ENCODE results near the gene TBX10. TPM values are rescaled to one million over a fixed set of nuclear protein-coding genes. Genes with fewer than 3 reads are reported as not detected.
"Not testable (repeated sequence)": the region's sequence is repeated elsewhere in the genome, so short reads cannot be mapped to it uniquely, and the experiment has no call there.

The TBX10 gene
- total RNA-seq, 4 donors from 2014 or later: not detected

DNA sequence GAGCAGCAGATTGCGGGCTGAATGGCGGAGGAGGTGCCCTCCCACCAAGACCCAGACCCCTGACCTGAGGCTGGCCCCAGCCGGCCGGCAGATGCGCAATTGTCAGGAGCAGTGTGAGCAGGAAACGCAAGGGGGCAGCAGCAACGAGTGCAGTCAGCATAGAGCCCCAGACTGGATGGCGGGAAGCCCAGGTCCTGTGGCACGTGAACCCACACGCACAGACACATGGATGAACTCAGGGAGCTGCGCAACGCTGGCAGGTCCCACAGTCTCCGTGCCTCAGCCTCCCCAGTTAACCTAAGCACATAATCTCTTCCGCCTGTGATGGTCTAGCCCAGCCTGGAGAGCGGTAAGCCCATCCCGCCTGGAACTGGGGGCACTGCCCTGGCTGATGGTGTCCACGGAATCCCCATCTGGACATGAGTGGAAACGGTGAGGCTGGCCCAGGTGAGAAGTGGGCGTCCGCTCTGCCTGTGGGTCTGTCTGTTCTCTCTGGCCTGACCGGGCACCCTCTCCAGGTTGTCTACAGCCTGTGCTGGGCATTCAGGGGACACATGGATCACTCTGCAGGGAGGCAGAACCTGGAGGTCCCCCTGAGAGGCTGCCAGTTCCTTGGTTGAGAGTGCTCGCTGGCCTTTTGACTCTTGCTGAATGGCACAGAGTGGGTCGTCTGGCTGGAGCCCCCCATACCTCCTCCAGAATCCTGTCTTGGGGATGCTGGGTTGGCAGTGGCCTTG lies 626 bp upstream of the TBX10 start:
- TF ChIP-seq POLR2A (IDR thresholded peaks at IDR 0.05) (no peak), EP300 (IDR thresholded peaks at IDR 0.05) (no peak)
- TF ChIP-seq, protein P1, sequence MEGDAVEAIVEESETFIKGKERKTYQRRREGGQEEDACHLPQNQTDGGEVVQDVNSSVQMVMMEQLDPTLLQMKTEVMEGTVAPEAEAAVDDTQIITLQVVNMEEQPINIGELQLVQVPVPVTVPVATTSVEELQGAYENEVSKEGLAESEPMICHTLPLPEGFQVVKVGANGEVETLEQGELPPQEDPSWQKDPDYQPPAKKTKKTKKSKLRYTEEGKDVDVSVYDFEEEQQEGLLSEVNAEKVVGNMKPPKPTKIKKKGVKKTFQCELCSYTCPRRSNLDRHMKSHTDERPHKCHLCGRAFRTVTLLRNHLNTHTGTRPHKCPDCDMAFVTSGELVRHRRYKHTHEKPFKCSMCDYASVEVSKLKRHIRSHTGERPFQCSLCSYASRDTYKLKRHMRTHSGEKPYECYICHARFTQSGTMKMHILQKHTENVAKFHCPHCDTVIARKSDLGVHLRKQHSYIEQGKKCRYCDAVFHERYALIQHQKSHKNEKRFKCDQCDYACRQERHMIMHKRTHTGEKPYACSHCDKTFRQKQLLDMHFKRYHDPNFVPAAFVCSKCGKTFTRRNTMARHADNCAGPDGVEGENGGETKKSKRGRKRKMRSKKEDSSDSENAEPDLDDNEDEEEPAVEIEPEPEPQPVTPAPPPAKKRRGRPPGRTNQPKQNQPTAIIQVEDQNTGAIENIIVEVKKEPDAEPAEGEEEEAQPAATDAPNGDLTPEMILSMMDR (IDR thresholded peaks at IDR 0.05): peak; percentile 52 to 70 (median 57)
- Histone ChIP-seq H3K9me3 (peaks cover 0 to 9% (median 0%) of the 10 kb centered on the region in 4 donors), H3K27ac (no peak overlapping the region), H3K27me3 (peaks cover 0 to 18% of the 10 kb centered on the region in 2 donors), H3K36me3 (no peaks in the 10 kb centered on the region), H3K4me3 (no peak overlapping the region), H3K4me1 (peaks cover 0 to 8% (median 0%) of the 10 kb centered on the region in 4 donors)
- peak in 1 of 2 donors; percentile 59 for DNase-seq (ENCODE audit: low spot score in 2 of 2)
- WGBS, 2 donors: 40 to 44% methylated on average over 20 to 22 of the region's 23 CpGs

DNA sequence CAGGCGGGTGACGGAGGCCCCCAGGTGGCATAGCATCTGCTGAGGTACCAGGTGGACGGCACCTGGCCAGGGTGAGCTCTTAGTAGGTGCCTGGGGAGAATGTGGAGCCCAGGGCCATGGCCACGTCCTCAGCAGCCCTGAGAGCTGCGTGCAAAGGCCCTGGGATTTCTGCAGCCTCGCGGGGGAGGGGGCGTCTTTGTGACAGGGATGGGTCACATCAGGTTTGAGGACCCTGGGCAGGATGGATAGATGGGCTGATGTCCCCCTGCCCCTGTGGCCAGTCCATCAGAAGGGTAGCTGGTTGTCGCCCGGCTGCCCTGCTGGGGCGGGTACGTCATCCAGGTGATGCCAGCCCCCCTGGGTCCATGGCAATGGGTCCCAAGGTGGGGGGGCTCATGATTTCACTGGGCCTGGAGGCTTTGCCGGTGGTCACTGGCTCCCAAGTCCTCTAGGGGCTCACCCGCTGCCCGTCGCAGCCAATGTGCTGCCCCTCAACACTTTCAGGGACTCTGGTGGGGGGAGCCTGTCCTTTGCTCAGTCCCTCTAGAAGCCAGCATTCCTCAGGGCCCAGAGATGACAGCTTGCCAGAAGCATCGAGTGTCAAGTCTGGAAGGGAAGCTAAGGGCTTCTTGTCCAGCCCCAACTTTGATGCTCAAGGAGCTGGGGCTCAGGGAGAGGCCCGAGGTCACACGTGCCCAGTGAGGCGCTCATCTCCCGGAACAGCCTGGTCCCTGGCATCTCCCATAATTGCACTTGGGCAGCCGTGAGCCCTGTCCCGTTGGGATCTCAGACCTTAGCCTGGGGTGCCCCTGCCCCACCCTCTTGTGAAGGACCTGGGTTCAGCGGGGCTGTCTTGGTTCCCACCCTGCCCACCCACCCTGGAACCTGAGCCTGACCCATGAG lies 777 bp downstream of the TBX10 start:
- Histone ChIP-seq H3K4me1 (peaks cover 0 to 8% (median 0%) of the 10 kb centered on the region in 4 donors), H3K9me3 (peaks cover 0 to 4% (median 0%) of the 10 kb centered on the region in 4 donors), H3K27ac (no peak overlapping the region), H3K36me3 (no peaks in the 10 kb centered on the region), H3K4me3 (no peak overlapping the region), H3K27me3 (peaks cover 0 to 18% of the 10 kb centered on the region in 2 donors)
- no peak for DNase-seq (ENCODE audit: low spot score in 2 of 2)
- WGBS, 2 donors: 85 to 88% methylated on average over 22 to 24 of the region's 24 CpGs
- TF ChIP-seq, protein P1 (IDR thresholded peaks at IDR 0.05): no peak
- TF ChIP-seq EP300 (IDR thresholded peaks at IDR 0.05) (no peak), POLR2A (IDR thresholded peaks at IDR 0.05) (no peak)

- not testable (repeated sequence) for DNase-seq (ENCODE audit: low spot score in 2 of 2); H3K9me3 ChIP-seq; H3K4me3 ChIP-seq; H3K36me3 ChIP-seq; H3K27ac ChIP-seq; H3K4me1 ChIP-seq
- H3K27me3 ChIP-seq: peaks cover 0 to 18% of the 10 kb centered on the region in 2 donors
- 75 to 79% methylated on average over 3 of the region's 3 CpGs for WGBS, 2 donors
These were observed 2.1 kb downstream of the TBX10 start for GRCh38 chr11:67637441-67637840.

GRCh38 chr11:67636962-67637361 lies 2.6 kb downstream of the TBX10 start:
- WGBS, 2 donors: 75 to 79% methylated on average over 6 of the region's 6 CpGs
- Histone ChIP-seq H3K4me3 (no peak overlapping the region), H3K27ac (no peak overlapping the region), H3K9me3 (no peaks in the 10 kb centered on the region), H3K27me3 (peaks cover 0 to 18% of the 10 kb centered on the region in 2 donors), H3K36me3 (no peaks in the 10 kb centered on the region), H3K4me1 (peaks cover 0 to 8% (median 0%) of the 10 kb centered on the region in 4 donors)
- TF ChIP-seq POLR2A (IDR thresholded peaks at IDR 0.05) (no peak), EP300 (IDR thresholded peaks at IDR 0.05) (no peak)
- TF ChIP-seq, protein P1 (IDR thresholded peaks at IDR 0.05): no peak
- no peak for DNase-seq (ENCODE audit: low spot score in 2 of 2)

DNA sequence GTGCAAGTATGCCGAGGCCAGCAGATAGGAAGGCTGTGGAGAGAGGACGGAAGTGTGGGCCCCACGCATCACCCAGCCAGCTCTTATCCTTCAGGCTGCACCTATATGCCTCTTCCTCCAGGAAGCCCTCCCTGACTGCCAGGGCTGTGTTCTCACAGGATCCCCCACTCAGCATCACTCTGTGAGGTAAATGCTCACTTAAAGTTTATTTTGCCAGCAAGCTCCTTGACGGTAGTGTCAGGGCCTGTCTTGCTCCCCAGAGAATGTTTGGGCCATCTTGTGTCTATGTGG lies 4.4 kb downstream of the TBX10 start:
- no peak for DNase-seq (ENCODE audit: low spot score in 2 of 2)
- Histone ChIP-seq H3K27me3 (peaks cover 0 to 10% of the 10 kb centered on the region in 2 donors), H3K4me1 (peaks cover 0 to 17% (median 6%) of the 10 kb centered on the region in 4 donors), H3K9me3 (no peaks in the 10 kb centered on the region), H3K27ac (no peak overlapping the region), H3K36me3 (no peaks in the 10 kb centered on the region), H3K4me3 (no peak overlapping the region)
- no peak for TF ChIP-seq EP300 (IDR thresholded peaks at IDR 0.05)
- TF ChIP-seq, protein P1 (IDR thresholded peaks at IDR 0.05): no peak
- TF ChIP-seq POLR2A (IDR thresholded peaks at IDR 0.05): no peak
- WGBS, 2 donors: 79 to 83% methylated on average over 4 of the region's 4 CpGs

All from tibial nerve (tissue), 4 donors.